22Rv1 (cell line): ENCODE data around the gene APOLD1.

Source experiments
- CTCF ChIP-seq: fragments of 450-650 bp; IDR thresholded peaks from 2 replicates; pipeline ENCODE4 v1.5.1; 2017; ENCODE audit warnings: mild to moderate bottlenecking
- ZFX ChIP-seq: fragments of 450-650 bp; IDR thresholded peaks from 2 replicates; pipeline ENCODE4 v1.6.1; 2017; ENCODE audit warnings: antibody characterized with exemption, borderline replicate concordance

GRCh38 chr12:12804011-12804410, 18.6 kb downstream of the APOLD1 start:
- TF ChIP-seq CTCF (no peak), ZFX (no peak)
